Right hindlimb (tissue), 1 donor: Measurements from ENCODE around the gene CNTF.
"Not testable (repeated sequence)": the region's sequence is repeated elsewhere in the genome, so short reads cannot be mapped to it uniquely, and the experiment has no call there.

Experiments
- DNase-seq: peaks from one replicate; pipeline ENCODE4 v3.0.0-alpha.2; 2018

CNTF gene

GRCh38 chr11:58622344-58622743 is at the start of gene CNTF:
CNTF (plus strand) TSS chr11:58622665; CDS start chr11:58622753, 88 bp downstream.
- DNase-seq = no peak

- not testable (repeated sequence) for DNase-seq
Measured at GRCh38 chr11:58572906-58573305, 49.6 kb upstream of the CNTF start.

- DNase-seq = no peak
Measured at GRCh38 chr11:58573451-58574104, 48.9 kb upstream of the CNTF start.

GRCh38 chr11:58574881-58575280 is 47.6 kb upstream of the CNTF start:
- DNase-seq = no peak

GRCh38 chr11:58575377-58576020 is 47.0 kb upstream of the CNTF start, which contains the start of gene LPXN:
LPXN (minus strand) TSS chr11:58575856; CDS start chr11:58575772, 84 bp downstream.
- DNase-seq = no peak

- DNase-seq = peak; percentile 33
Measured at GRCh38 chr11:58576887-58577471, 45.5 kb upstream of the CNTF start.

GRCh38 chr11:58577555-58578135 is 44.8 kb upstream of the CNTF start:
- no peak for DNase-seq

GRCh38 chr11:58578136-58578634 is 44.3 kb upstream of the CNTF start:
- DNase-seq = peak; percentile 97

- peak; percentile 98 for DNase-seq
Measured at GRCh38 chr11:58578635-58579191, 43.8 kb upstream of the CNTF start, which contains the start of gene ZFP91. ZFP91 (plus strand) TSS chr11:58579063; CDS start chr11:58579282, 219 bp downstream.

- DNase-seq = peak; percentile 95
Measured at GRCh38 chr11:58579192-58580129, 43.0 kb upstream of the CNTF start.

- DNase-seq = no peak
Measured at GRCh38 chr11:58580311-58580710, 42.2 kb upstream of the CNTF start.

- no peak for DNase-seq
Measured at GRCh38 chr11:58582437-58582836, 40.0 kb upstream of the CNTF start.

GRCh38 chr11:58586998-58587397 is 35.5 kb upstream of the CNTF start:
- DNase-seq = no peak

- no peak for DNase-seq
Measured at GRCh38 chr11:58591659-58592058, 30.8 kb upstream of the CNTF start.

GRCh38 chr11:58592760-58593472 is 29.5 kb upstream of the CNTF start:
- DNase-seq = no peak

GRCh38 chr11:58594826-58595225 is 27.6 kb upstream of the CNTF start:
- DNase-seq = no peak

GRCh38 chr11:58596621-58597020 is 25.8 kb upstream of the CNTF start:
- no peak for DNase-seq

GRCh38 chr11:58597486-58598144 is 24.9 kb upstream of the CNTF start:
- DNase-seq = no peak

- DNase-seq = no peak
Measured at GRCh38 chr11:58600510-58600909, 22.0 kb upstream of the CNTF start.

GRCh38 chr11:58606930-58607714 is 15.3 kb upstream of the CNTF start:
- no peak for DNase-seq
